Naive thymus-derived CD8-positive, alpha-beta T cell (primary cell): ENCODE results near the gene C6orf136. TPM values are rescaled to one million over a fixed set of nuclear protein-coding genes. Genes with fewer than 3 reads are reported as not detected.
A peak's percentile ranks its signal among the peaks of the same experiment; 100 is the strongest.

Experiments
- ATAC-seq, 2 donors: fragments of 150-1000 bp; cut with Tn5 transposase in 1 of 2; sonication (Bioruptor Pico), chemical (Tn5 transposase) in 1 of 2; 1 replicate in 1 of 2; 2 replicates in 1 of 2; pipeline ENCODE4 v1.10.0; 2021; ENCODE audit warnings: mild to moderate bottlenecking in 2 of 2, moderate library complexity in 2 of 2
- POLR2A ChIA-PET: fragments of 350-600 bp; sonication (Branson Sonifier 250); formaldehyde crosslinking; loops from one replicate; lab custom pipeline; 2021; ENCODE audit warnings: antibody characterized with exemption; lab: Charles Lee
- DNase-seq, 10 donors: peaks; one replicate each; pipeline versions ENCODE4 v3.0.0 to v3.0.0-alpha.2; 2020 to 2022
- H3K27ac Mint-ChIP-seq, 10 donors: one replicate each; pipeline ENCODE4 v1.8.0; 2020 to 2022; ENCODE audit warnings: mild to moderate bottlenecking in 10 of 10, mixed read lengths in 10 of 10, moderate library complexity in 4 of 10, inconsistent platforms in 1 of 10
- H3K27me3 Mint-ChIP-seq, 5 donors: one replicate each; pipeline ENCODE4 v1.8.0; 2021 to 2022; ENCODE audit warnings: mixed read lengths in 5 of 5
- H3K36me3 Mint-ChIP-seq, 3 donors: one replicate each; pipeline ENCODE4 v1.8.0; 2020 to 2022; ENCODE audit warnings: mixed read lengths in 3 of 3, mild to moderate bottlenecking in 2 of 3, inconsistent platforms in 1 of 3
- H3K4me1 Mint-ChIP-seq, 4 donors: one replicate each; pipeline ENCODE4 v1.8.0; 2021 to 2022; ENCODE audit warnings: mixed read lengths in 4 of 4
- H3K4me3 Mint-ChIP-seq, 10 donors: one replicate each; pipeline ENCODE4 v1.8.0; 2020 to 2022; ENCODE audit warnings: mild to moderate bottlenecking in 10 of 10, mixed read lengths in 10 of 10, moderate library complexity in 6 of 10, inconsistent platforms in 1 of 10
- H3K9me3 Mint-ChIP-seq, 9 donors: one replicate each; pipeline ENCODE4 v1.8.0; 2020 to 2022; ENCODE audit warnings: mixed read lengths in 9 of 9, mild to moderate bottlenecking in 3 of 9, inconsistent platforms in 1 of 9, moderate library complexity in 1 of 9
- polyA plus RNA-seq, 3 donors: library from polyadenylated mRNA; unstranded; fragments of 300-500 nt; fragmentation: Illumina TruSeq; gene quantifications; one replicate each; pipeline ENCODE4 v1.2.3, GENCODE V29; 2021
- total RNA-seq, 8 experiments: library from RNA in 2 of 8; stranded (reverse) in 2 of 8; gene quantifications; one replicate each; pipeline ENCODE4 v1.2.3 and lab custom pipeline; 2021 to 2026

C6orf136 gene
- total and polyA plus RNA-seq, 5 experiments from 2014 or later = 5.6 to 30.9 (median 23.2) TPM

DNA sequence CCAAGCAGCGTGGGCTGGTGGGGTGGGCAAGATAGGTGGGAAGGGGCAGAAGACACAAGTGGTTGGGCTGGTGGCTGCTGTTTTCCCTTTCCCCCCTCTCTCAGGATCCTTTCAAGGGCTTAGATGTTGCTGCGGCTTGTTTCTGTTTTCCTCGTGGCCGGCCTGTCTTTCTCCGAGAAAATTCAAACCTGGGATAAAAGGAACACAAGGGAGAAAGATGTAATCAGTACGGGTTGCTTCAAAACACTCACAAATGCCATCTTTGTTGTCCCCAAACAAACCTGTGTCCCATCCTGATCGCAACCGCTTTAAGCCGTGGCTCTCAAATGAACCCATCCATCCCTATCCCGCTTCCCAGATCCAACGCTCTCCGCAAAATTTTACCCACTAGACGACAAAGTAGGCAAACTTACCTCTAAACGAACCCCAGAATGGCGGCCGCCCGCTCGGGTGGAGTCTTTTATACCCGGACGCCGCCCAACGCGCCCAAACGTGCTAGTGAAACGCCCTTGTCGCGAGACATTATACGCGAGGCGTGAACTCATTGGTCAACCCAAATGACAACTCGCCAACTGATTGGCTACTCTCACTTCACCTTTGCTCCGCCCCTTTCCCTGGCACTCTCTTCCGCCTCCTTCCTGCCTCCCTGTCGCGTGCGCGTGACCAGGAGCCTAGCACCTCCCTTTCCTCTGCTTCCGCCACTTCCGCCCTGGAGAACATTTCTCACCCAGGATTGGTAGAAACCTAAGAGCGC lies 29.9 kb upstream of the C6orf136 start, which contains the start of gene PPP1R10:
Gene PPP1R10, minus strand, starts transcription at position 433 of the 754 bp plus-strand sequence. CDS start 7,299 bp downstream, outside the sequence.
- Mint-ChIP-seq H3K27ac (peak within 1 kb of the TSS; percentile 99 to 100 (median 100)), H3K4me1 (peaks cover 18 to 61% (median 48%) of the 10 kb centered on the region in 4 donors), H3K9me3 (peaks cover 0 to 3% (median 0%) of the 10 kb centered on the region in 9 donors), H3K4me3 (peak within 1 kb of the TSS; percentile 92 to 100 (median 99)), H3K36me3 (peaks cover 23 to 58% (median 26%) of the 10 kb centered on the region in 3 donors), H3K27me3 (peaks cover 0 to 8% (median 0%) of the 10 kb centered on the region in 5 donors)
- POLR2A ChIA-PET = interaction anchor here (0.5 to 2.4 kb wide), 35 partner anchors 9 to 924 kb away, joined by 3 to 24 read pairs (median 4); partner anchors contain the start of genes ABCF1, ATAT1, C6orf136 and DHX16
- DNase-seq (peak; percentile 83 to 100 (median 99)), ATAC-seq (peak; percentile 70 to 77)

DNA sequence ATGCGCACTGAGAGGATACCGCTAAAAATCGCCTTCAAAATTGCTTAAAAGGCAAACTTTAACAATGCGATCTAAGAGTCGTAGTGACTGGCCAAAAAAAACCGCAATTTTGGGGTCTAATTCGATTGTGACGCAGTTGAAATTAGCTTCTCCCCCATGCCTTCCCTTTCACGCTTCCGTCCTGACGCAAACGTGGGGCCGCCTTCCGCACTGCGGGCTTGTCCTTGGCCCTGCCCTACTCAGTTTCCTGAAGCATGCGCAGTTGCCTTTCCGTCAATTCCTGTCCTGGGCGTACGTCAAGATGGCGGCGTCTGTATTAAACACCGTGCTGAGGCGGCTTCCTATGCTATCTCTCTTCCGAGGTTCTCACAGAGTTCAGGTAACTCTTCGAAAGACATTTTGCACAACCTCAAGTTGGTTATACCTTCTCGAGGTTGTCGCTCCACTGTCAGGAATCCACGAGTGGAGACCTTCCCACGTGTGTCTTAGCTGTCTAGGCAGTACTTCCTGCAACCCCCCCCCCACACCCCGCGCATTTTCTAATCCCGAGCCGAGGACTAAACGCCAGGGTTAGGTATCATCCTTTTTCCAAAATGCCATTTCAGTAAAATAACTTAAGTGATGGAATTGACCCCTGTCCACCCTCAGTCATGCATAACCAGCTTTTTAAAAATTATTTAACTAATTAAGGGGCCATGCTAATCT lies 29.2 kb upstream of the C6orf136 start, which contains the start of gene MRPS18B:
Gene MRPS18B, plus strand, starts transcription at position 276 of the 705 bp plus-strand sequence. Its CDS starts 26 bp downstream, at position 302.
- H3K4me3 Mint-ChIP-seq = peak within 1 kb of the TSS; percentile 92 to 100 (median 99)
- peak; percentile 91 to 100 (median 98) for DNase-seq
- peaks cover 23 to 64% (median 26%) of the 10 kb centered on the region in 3 donors for H3K36me3 Mint-ChIP-seq
- POLR2A ChIA-PET = interaction anchor here (0.6 to 2.4 kb wide), 43 partner anchors 8 to 924 kb away, joined by 3 to 24 read pairs (median 4); partner anchors contain the start of genes ABCF1, ATAT1, C6orf136 and DHX16
- H3K27ac Mint-ChIP-seq = peak within 1 kb of the TSS; percentile 99 to 100 (median 100)
- peak; percentile 71 to 79 for ATAC-seq
- H3K4me1 Mint-ChIP-seq = peaks cover 16 to 55% (median 44%) of the 10 kb centered on the region in 4 donors
- H3K27me3 Mint-ChIP-seq = peaks cover 0 to 8% (median 0%) of the 10 kb centered on the region in 5 donors
- H3K9me3 Mint-ChIP-seq = peaks cover 0 to 3% (median 0%) of the 10 kb centered on the region in 9 donors

GRCh38 chr6:30618270-30618797 lies 28.6 kb upstream of the C6orf136 start:
- Mint-ChIP-seq H3K9me3 (peaks cover 0 to 3% (median 0%) of the 10 kb centered on the region in 9 donors), H3K4me3 (peak overlapping the region; percentile 92 to 100 (median 99)), H3K4me1 (peaks cover 15 to 48% (median 38%) of the 10 kb centered on the region in 4 donors), H3K27me3 (peaks cover 0 to 8% (median 0%) of the 10 kb centered on the region in 5 donors), H3K36me3 (peaks cover 23 to 68% (median 26%) of the 10 kb centered on the region in 3 donors), H3K27ac (peak overlapping the region; percentile 99 to 100 (median 100))
- DNase-seq (no peak), ATAC-seq (no peak)
- POLR2A ChIA-PET = interaction anchor here (0.9 to 2.4 kb wide), 35 partner anchors 8 to 923 kb away, joined by 3 to 24 read pairs (median 5); partner anchors contain the start of genes ABCF1, ATAT1, C6orf136 and DHX16

DNA sequence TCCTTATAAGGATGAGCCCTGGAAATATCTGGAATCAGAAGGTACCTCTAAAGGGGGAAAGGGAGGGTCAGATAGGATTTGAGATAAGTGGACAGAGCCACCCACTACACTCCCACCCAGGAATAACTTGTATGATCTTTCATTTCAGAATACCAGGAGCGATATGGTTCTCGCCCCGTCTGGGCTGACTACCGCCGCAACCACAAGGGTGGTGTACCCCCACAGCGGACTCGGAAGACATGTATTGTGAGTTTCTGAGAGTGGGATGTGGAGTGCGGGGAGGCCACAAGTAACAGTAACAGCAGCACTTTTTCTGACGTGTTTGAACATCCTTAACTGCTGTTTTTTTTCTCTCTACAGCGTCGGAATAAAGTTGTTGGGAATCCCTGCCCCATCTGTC lies 27.4 kb upstream of the C6orf136 start:
- Mint-ChIP-seq H3K27ac (peak overlapping the region; percentile 24 to 100 (median 100)), H3K4me1 (peaks cover 9 to 36% (median 27%) of the 10 kb centered on the region in 4 donors), H3K9me3 (peaks cover 0 to 3% (median 0%) of the 10 kb centered on the region in 9 donors), H3K36me3 (peaks cover 23 to 75% (median 26%) of the 10 kb centered on the region in 3 donors), H3K4me3 (peak overlapping the region in 8 of 10 donors; percentile 4 to 100 (median 98)), H3K27me3 (peaks cover 0 to 8% (median 0%) of the 10 kb centered on the region in 5 donors)
- DNase-seq (no peak), ATAC-seq (no peak)
- POLR2A ChIA-PET = no interaction called here

GRCh38 chr6:30625511-30625910 lies 21.4 kb upstream of the C6orf136 start:
- no peaks in the 10 kb centered on the region for H3K9me3 Mint-ChIP-seq
- H3K4me1 Mint-ChIP-seq = peaks cover 13 to 38% (median 25%) of the 10 kb centered on the region in 4 donors
- POLR2A ChIA-PET = interaction anchor here (0.6 to 3.2 kb wide), 8 partner anchors 8 to 1516 kb away, joined by 3 to 36 read pairs (median 4); partner anchors contain the start of genes C6orf136, MRPS18B and PPP1R10
- peak overlapping the region in 2 of 10 donors; percentile 89 to 93 for H3K4me3 Mint-ChIP-seq
- peak overlapping the region in 7 of 10 donors; percentile 74 to 98 (median 96) for H3K27ac Mint-ChIP-seq
- DNase-seq (no peak), ATAC-seq (no peak)
- H3K27me3 Mint-ChIP-seq = no peaks in the 10 kb centered on the region
- H3K36me3 Mint-ChIP-seq = peaks cover 0 to 86% (median 16%) of the 10 kb centered on the region in 3 donors

DNA sequence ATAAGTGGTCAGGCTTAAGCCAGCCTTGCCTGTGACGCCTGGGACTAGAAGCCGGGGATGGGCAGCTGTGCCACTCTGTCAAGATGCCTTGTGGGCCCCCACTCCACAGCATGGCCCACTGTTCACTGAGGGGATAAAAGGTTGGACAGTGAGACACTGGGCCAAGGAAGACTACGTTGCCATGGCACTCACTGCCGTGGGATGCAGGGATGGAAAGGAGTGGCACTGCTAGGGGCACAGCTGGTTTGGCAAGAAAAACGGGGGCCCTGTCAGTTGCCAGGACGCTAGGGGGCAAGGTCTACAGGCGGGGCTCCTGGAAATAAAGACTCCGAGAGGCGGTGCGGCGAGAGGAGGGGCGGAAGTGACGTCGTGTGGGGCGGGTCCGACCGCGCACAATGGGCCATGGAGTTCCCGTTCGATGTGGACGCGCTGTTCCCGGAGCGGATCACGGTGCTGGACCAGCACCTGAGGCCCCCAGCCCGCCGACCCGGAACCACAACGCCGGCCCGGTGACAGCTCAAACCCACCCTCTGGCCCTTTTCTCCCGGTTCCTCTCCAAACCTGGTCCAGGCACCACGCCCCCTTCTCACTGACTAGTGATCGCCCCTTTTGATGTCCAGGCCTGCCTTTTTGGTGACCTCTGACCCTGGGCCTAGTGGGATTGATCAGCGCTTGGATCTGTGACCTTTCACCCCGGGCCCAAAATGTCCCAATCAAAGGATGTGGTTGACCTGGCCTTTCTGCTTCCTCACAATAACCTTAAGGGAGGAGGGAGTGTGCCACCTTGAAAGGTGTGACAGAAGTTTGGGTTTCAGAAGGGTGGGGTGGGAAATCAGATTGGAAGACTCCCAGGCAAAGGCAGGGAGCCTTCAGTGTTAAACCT lies 20.2 kb upstream of the C6orf136 start, which contains the start of gene ATAT1:
Gene ATAT1, plus strand, starts transcription at position 391 of the 883 bp plus-strand sequence.
- Mint-ChIP-seq H3K27ac (peak within 1 kb of the TSS; percentile 49 to 98 (median 97)), H3K9me3 (no peaks in the 10 kb centered on the region), H3K4me3 (peak within 1 kb of the TSS; percentile 89 to 94 (median 92)), H3K27me3 (no peaks in the 10 kb centered on the region), H3K36me3 (peaks cover 0 to 83% (median 12%) of the 10 kb centered on the region in 3 donors), H3K4me1 (peaks cover 13 to 32% (median 25%) of the 10 kb centered on the region in 4 donors)
- ATAC-seq (peak; percentile 99 to 100), DNase-seq (peak; percentile 84 to 94 (median 88))
- POLR2A ChIA-PET = interaction anchor here (0.6 to 3.2 kb wide), 9 partner anchors 9 to 145 kb away, joined by 3 to 36 read pairs (median 3); partner anchors contain the start of genes MRPS18B and PPP1R10

DNA sequence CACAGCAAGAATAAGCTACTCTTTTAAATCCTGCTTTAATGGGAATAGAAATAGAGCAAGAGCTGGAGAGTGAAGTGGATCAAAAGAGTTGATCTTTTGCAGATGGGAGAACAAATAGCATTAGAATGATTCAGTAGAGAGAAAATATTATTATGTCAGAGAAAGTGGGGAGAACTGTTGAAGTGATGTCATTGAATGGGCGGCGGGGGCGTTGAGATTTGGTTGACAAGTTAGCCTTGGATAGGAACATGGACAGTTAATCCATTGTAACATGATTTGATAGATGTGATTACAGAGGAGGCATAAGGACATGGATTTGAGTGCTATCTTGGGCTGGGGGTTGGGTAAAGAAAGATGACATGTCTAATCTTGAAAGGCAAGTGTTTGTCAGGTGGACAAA lies 11.1 kb upstream of the C6orf136 start:
- Mint-ChIP-seq H3K4me1 (peaks cover 7 to 9% (median 8%) of the 10 kb centered on the region in 4 donors), H3K4me3 (no peak overlapping the region), H3K27ac (peak overlapping the region in 1 of 10 donors; percentile 47), H3K9me3 (no peaks in the 10 kb centered on the region), H3K36me3 (peaks cover 0 to 28% (median 8%) of the 10 kb centered on the region in 3 donors), H3K27me3 (no peaks in the 10 kb centered on the region)
- POLR2A ChIA-PET = interaction anchor here (0.7 kb wide), 1 partner anchor 9 kb away, joined by 3 read pairs; no protein-coding TSS in a partner anchor
- DNase-seq (no peak), ATAC-seq (no peak)

DNA sequence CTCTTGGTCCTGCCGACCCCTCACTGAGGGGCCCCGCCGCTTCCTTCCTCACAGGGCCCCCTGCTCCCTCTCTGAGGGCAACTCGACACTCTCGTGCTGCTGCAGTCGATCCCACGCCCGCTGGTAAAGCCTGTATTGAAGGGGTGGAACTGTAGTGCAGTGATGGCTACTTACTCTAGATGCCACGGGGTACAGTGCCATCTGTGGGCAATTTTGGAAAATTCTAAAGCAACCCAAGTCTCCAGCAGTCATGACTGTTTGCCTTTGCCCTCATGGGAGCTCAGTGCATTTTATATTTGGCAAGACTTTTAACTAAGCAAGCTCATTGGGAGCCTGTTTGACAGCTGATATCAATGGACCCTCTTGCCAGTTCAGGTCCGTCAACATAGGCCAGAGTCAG lies 6.5 kb upstream of the C6orf136 start:
- no peaks in the 10 kb centered on the region for H3K27me3 Mint-ChIP-seq
- H3K9me3 Mint-ChIP-seq = no peaks in the 10 kb centered on the region
- H3K36me3 Mint-ChIP-seq = peaks cover 0 to 23% (median 4%) of the 10 kb centered on the region in 3 donors
- peak overlapping the region in 1 of 10 donors; percentile 54 for H3K4me3 Mint-ChIP-seq
- peaks cover 22 to 35% (median 30%) of the 10 kb centered on the region in 4 donors for H3K4me1 Mint-ChIP-seq
- peak overlapping the region in 9 of 10 donors; percentile 83 to 96 (median 92) for H3K27ac Mint-ChIP-seq
- POLR2A ChIA-PET = interaction anchor here (0.5 to 1.9 kb wide), 8 partner anchors 8 to 90 kb away, joined by 3 to 15 read pairs (median 5); partner anchors contain the start of genes ATAT1, DHX16, MRPS18B and PPP1R10
- DNase-seq = peak in 2 of 10 donors; percentile 26 to 34
- peak; percentile 68 to 80 for ATAC-seq

DNA sequence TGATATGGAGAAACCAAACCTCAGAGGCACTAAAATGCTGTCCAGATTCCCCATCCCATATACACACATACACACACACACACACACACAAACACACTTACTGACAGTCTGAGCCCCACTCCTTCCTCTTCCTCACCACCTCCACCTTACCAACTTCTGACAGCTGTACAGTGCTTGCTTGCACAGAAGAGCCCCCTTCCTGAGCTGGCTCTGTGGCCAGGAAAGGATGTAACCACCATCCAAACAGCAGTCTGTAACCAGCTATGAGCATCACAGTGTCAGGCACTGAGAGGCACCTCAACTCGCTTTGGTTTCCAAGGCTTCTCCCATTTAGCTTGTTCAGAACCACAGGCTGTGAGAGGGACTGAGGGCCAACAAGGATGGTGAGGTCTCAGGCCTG lies 5.9 kb upstream of the C6orf136 start:
- Mint-ChIP-seq H3K36me3 (peaks cover 0 to 25% (median 0%) of the 10 kb centered on the region in 3 donors), H3K4me3 (peak overlapping the region in 7 of 10 donors; percentile 21 to 80 (median 46)), H3K27ac (peak overlapping the region; percentile 83 to 96 (median 92)), H3K4me1 (peaks cover 28 to 40% (median 33%) of the 10 kb centered on the region in 4 donors), H3K27me3 (no peaks in the 10 kb centered on the region), H3K9me3 (no peaks in the 10 kb centered on the region)
- POLR2A ChIA-PET = interaction anchor here (0.5 to 1.9 kb wide), 10 partner anchors 8 to 89 kb away, joined by 3 to 15 read pairs (median 4); partner anchors contain the start of genes ATAT1, DHX16, MRPS18B and PPP1R10
- DNase-seq (peak in 5 of 10 donors; percentile 18 to 43 (median 28)), ATAC-seq (peak; percentile 85 to 95)

GRCh38 chr6:30643656-30644055 lies 3.3 kb upstream of the C6orf136 start:
- POLR2A ChIA-PET = interaction anchor here (0.6 to 1.3 kb wide), 3 partner anchors 99 to 164 kb away, joined by 3 to 4 read pairs (median 3); no protein-coding TSS in a partner anchor

More at GRCh38 chr6:30643656-30644055, 3.3 kb upstream of the C6orf136 start:
- DNase-seq (no peak), ATAC-seq (no peak)
- peaks cover 36 to 55% (median 46%) of the 10 kb centered on the region in 4 donors for H3K4me1 Mint-ChIP-seq
- H3K9me3 Mint-ChIP-seq = no peaks in the 10 kb centered on the region
- H3K4me3 Mint-ChIP-seq = no peak overlapping the region
- H3K27me3 Mint-ChIP-seq = no peaks in the 10 kb centered on the region
- H3K36me3 Mint-ChIP-seq = peaks cover 0 to 19% (median 0%) of the 10 kb centered on the region in 3 donors
- peak overlapping the region in 5 of 10 donors; percentile 9 to 70 (median 55) for H3K27ac Mint-ChIP-seq
